GM12878 (cell line): ENCODE results near the gene ZNF385A.

Source experiments
- EZH2 ChIP-seq: IDR thresholded peaks from 2 replicates; pipeline ENCODE4 v1.6.1; 2012; ENCODE audit warnings: low read depth, mild to moderate bottlenecking, control low read depth, inconsistent platforms, low read length, borderline replicate concordance; ENCODE audit not compliant: control insufficient read depth
- POLR2A ChIP-seq: IDR thresholded peaks from 2 replicates; pipeline ENCODE4 v1.6.1; 2011; ENCODE audit warnings: low read depth, mild to moderate bottlenecking, low read length

- TF ChIP-seq EZH2: no peak
- no peak for TF ChIP-seq POLR2A
Measured at GRCh38 chr12:54360717-54361456, 23.6 kb downstream of the ZNF385A start.
